HepG2 (cell line): ENCODE measurements around the gene NPSR1. TPM values are rescaled to one million over a fixed set of nuclear protein-coding genes. Genes with fewer than 3 reads are reported as not detected.

Experiments
- ATAC-seq: fragments of 200-7000 bp; cut with Tn5 transposase; 3 replicates; pipeline ENCODE4 v1.9.1; 2020; ENCODE audit warnings: mild to moderate bottlenecking, moderate library complexity
- BruUV-seq: library from RNA; stranded (reverse); fragments of 400-500 nt; replicated peaks from 2 replicates; lab custom pipeline; 2021; lab: Mats Ljungman, UMichigan
- CTCF ChIA-PET: fragments of 300-600 bp; formaldehyde crosslinking; extraction: SDS; loops from one replicate; lab custom pipeline; 2021; ENCODE audit warnings: low total read pairs, inconsistent platforms, low intra/inter-chr PET ratio; lab: Yijun Ruan, JAX
- POLR2A ChIA-PET: fragments of 350-600 bp; sonication (Branson Sonifier 250); formaldehyde crosslinking; loops from one replicate; lab custom pipeline; 2020; ENCODE audit warnings: antibody characterized with exemption, inconsistent platforms; lab: Yijun Ruan, JAX
- DNase-seq: peaks from one replicate; pipeline ENCODE4 v3.0.0-alpha.2; 2015; ENCODE audit warnings: low spot score
- FAIRE-seq: peaks from 3 replicates; lab custom pipeline; 2011; peaks lifted over from hg19 to GRCh38; lab: Jason Lieb, UNC
- H2AFZ ChIP-seq: one replicate; pipeline ENCODE4 v1.6.1; 2011; ENCODE audit warnings: low read length, inconsistent platforms
- H3K27ac ChIP-seq: fragments of 300-600 bp; 3 replicates; pipeline ENCODE4 v1.8.0; 2011; ENCODE audit warnings: mixed run types, mild to moderate bottlenecking, mixed read lengths, low read length, inconsistent platforms; ENCODE audit not compliant: insufficient read depth; ENCODE audit errors: extremely low read length
- H3K27me3 ChIP-seq, 2 experiments: fragments of 200-600 bp in 1 of 2; 2 replicates in 1 of 2; 3 replicates in 1 of 2; pipeline versions ENCODE4 v1.6.0 to v1.8.0; 2011; ENCODE audit warnings: low read length in 2 of 2, mild to moderate bottlenecking in 2 of 2, moderate library complexity in 2 of 2, inconsistent platforms in 1 of 2; ENCODE audit not compliant: insufficient read depth in 2 of 2, control insufficient read depth in 1 of 2
- H3K36me3 ChIP-seq, 2 experiments: fragments of 200-600 bp in 1 of 2; replicated peaks in 1 of 2; 2 replicates in 1 of 2; 3 replicates in 1 of 2; pipeline versions ENCODE4 v1.5.1 to v1.8.0; 2011; ENCODE audit warnings: low read length in 2 of 2, inconsistent platforms in 1 of 2; ENCODE audit not compliant: insufficient read depth in 2 of 2, control insufficient read depth in 1 of 2
- H3K4me1 ChIP-seq: 2 replicates; pipeline ENCODE4 v1.5.1; 2012; ENCODE audit warnings: low read length, inconsistent platforms; ENCODE audit not compliant: insufficient read depth
- H3K4me2 ChIP-seq: 2 replicates; pipeline ENCODE4 v1.6.0; 2011; ENCODE audit warnings: low read depth, low read length, inconsistent platforms
- H3K4me3 ChIP-seq, 3 experiments: fragments of 200-600 bp in 1 of 3; sonication (generic), shearing (Covaris generic) in 1 of 3; replicated peaks in 1 of 3; 2 replicates each; pipeline ENCODE4 v1.5.1; 2011 to 2016; ENCODE audit warnings: low read length in 3 of 3, inconsistent platforms in 2 of 3, low read depth in 2 of 3, mild to moderate bottlenecking in 2 of 3, control low read depth in 1 of 3, mixed read lengths in 1 of 3; ENCODE audit not compliant: insufficient read depth in 1 of 3
- H3K79me2 ChIP-seq: one replicate; pipeline ENCODE4 v1.6.1; 2011; ENCODE audit warnings: low read length, inconsistent platforms; ENCODE audit not compliant: insufficient read depth
- H3K9ac ChIP-seq: 2 replicates; pipeline ENCODE4 v1.6.0; 2011; ENCODE audit warnings: mild to moderate bottlenecking, low read depth, low read length, inconsistent platforms; ENCODE audit not compliant: insufficient read depth
- H3K9me3 ChIP-seq: 2 replicates; pipeline ENCODE4 v1.5.1; 2012; ENCODE audit warnings: mild to moderate bottlenecking, low read length
- H4K20me1 ChIP-seq: 2 replicates; pipeline ENCODE4 v1.6.0; 2011; ENCODE audit warnings: inconsistent platforms, mild to moderate bottlenecking, low read length, moderate library complexity; ENCODE audit not compliant: insufficient read depth
- HNRNPL ChIP-seq: fragments of 200-400 bp; formaldehyde crosslinking; IDR thresholded peaks from 2 replicates; pipeline ENCODE4 v1.6.1; 2017; ENCODE audit warnings: mild to moderate bottlenecking, low read depth, low read length
- SIN3B ChIP-seq: fragments of 150-350 bp; IDR thresholded peaks from 2 replicates; pipeline ENCODE4 v1.6.1; 2014; ENCODE audit warnings: low read length
- SNAPC2 ChIP-seq: sonication (generic); formaldehyde crosslinking; IDR thresholded peaks from 2 replicates; pipeline ENCODE4 v1.8.1; 2022; ENCODE audit warnings: mild to moderate bottlenecking, missing genetic modification reagents
- U2AF2 ChIP-seq: fragments of 200-400 bp; formaldehyde crosslinking; IDR thresholded peaks from 2 replicates; pipeline ENCODE4 v1.6.1; 2017; ENCODE audit warnings: low read depth, mild to moderate bottlenecking, low read length
- ZNF343 ChIP-seq: sonication (generic); formaldehyde crosslinking; IDR thresholded peaks from 2 replicates; pipeline ENCODE4 v1.4.0; 2020; ENCODE audit warnings: mild to moderate bottlenecking, missing genetic modification reagents
- ZNF790 ChIP-seq: sonication (generic); formaldehyde crosslinking; IDR thresholded peaks from 2 replicates; pipeline ENCODE4 v1.8.0; 2022; ENCODE audit warnings: missing genetic modification reagents, mild to moderate bottlenecking, borderline replicate concordance
- ZNF816 ChIP-seq: sonication (generic); formaldehyde crosslinking; IDR thresholded peaks from 2 replicates; pipeline ENCODE4 v1.8.0; 2022; ENCODE audit warnings: missing genetic modification reagents, mild to moderate bottlenecking, borderline replicate concordance
- WGBS: methylation state at CpG from one replicate; pipeline ENCODE4 v1.1.6; 2017; ENCODE audit warnings: low lambda C conversion rate; 5-methylcytosine and 5-hydroxymethylcytosine counted together
- in situ Hi-C: cut with HindIII; loops from 2 replicates; pipeline ENCODE4 v1.10.0; 2017; ENCODE audit warnings: low pct_unique_long_range_greater_than_20kb; ENCODE audit not compliant: extremely low pct_ligation_motif_present
- intact Hi-C: fragments of 100-400 bp; cut with micrococcal nuclease; formaldehyde crosslinking; loops from one replicate; pipeline ENCODE4 v1.10.0; 2022; ENCODE audit not compliant: unreplicated experiment
- polyA plus RNA-seq, 8 experiments: library from polyadenylated mRNA; depleted of rRNA in 3 of 8; stranded (reverse) in 7 of 8; unstranded in 1 of 8; fragments of >200 nt; fragmentation: Illumina TruSeq in 4 of 8; extraction: Trizol in 4 of 8; gene quantifications; 2 replicates each; pipeline versions ENCODE4 v1.2.1 to v1.2.3, GENCODE V29; 2011 to 2016; ENCODE audit warnings: low read depth in 4 of 8, missing spikeins in 1 of 8, mixed read lengths in 1 of 8; ENCODE audit not compliant: insufficient read depth in 1 of 8
- total RNA-seq, 5 experiments: library from RNA; depleted of rRNA; stranded (reverse); fragments of >200 nt; fragmentation: Illumina TruSeq; extraction: Trizol; gene quantifications; 2 replicates each; pipeline ENCODE4 v1.2.3, GENCODE V29; 2016; ENCODE audit warnings: low read depth in 1 of 5
- TF ChIP-seq, protein P1 (sequence below): sonication (generic); formaldehyde crosslinking; IDR thresholded peaks from 2 replicates; pipeline ENCODE4 v1.4.0; 2020; ENCODE audit warnings: missing genetic modification reagents

The NPSR1 gene
- total and polyA plus RNA-seq, 2 of the 13 experiments (the other 11 are each of a cell fraction or from before 2014, with no cell fraction given), result not detected

DNA sequence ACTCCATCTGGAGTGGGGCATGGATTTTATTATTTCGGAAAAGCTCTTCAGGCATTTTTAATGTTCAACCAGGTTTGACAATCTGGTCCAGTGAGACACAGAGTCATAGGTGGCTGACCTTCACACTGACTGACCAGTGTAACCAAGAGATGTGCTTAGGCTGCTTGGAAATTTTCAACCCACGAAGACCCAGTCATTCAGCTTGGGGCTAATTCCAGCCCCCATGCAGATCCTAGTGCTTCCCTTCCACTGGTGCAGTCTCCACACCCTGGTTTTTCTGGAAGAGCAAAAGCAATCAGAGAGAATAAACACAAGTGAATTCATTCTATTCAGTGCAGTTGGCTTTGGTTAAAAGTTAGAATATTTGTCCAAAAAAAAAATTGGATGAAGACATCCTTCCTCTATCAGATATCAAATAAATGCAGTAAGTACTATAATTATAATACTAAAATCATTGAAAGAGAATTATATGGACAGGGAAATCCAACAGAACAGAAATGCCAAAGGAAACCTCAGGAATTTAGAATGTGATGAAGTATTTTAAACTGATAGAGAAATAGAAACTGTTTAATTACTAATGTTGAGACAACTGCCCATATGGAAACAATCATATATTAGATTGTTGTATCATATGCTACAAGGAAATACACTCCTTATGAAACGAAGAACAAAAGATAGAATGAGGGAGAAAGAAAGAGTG lies 178.0 kb downstream of the NPSR1 start (continued):
- TF ChIP-seq, protein P1, sequence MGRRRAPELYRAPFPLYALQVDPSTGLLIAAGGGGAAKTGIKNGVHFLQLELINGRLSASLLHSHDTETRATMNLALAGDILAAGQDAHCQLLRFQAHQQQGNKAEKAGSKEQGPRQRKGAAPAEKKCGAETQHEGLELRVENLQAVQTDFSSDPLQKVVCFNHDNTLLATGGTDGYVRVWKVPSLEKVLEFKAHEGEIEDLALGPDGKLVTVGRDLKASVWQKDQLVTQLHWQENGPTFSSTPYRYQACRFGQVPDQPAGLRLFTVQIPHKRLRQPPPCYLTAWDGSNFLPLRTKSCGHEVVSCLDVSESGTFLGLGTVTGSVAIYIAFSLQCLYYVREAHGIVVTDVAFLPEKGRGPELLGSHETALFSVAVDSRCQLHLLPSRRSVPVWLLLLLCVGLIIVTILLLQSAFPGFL (CRISPR knock-in tag), result no peak
- TF ChIP-seq ZNF790 (CRISPR knock-in tag) (no peak), HNRNPL (no peak), SNAPC2 (CRISPR knock-in tag) (no peak), U2AF2 (no peak)

DNA sequence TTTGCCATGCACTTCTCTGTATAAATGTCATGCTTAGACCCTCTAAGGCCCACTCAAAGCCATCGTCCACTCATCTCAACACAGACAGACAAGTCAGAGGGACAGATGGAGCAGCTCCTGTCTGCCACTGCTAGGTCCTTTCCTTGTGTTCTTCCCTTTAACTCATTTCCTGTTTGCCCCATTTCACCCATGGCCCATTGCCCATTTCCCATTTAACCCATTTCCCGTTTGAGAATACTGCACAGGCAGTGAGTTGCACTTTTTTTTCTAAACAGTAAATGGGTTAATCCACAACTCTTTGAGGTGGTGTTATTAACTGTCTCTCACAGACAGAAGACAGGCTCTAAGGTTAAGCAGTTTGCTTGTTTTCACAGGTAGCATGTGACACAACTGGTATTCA lies 179.3 kb downstream of the NPSR1 start:
- ChIA-PET POLR2A (no interaction called here), CTCF (no interaction called here)
- no peak overlapping the region for H3K9ac ChIP-seq
- H3K27ac ChIP-seq, result no peak overlapping the region
- H2AFZ ChIP-seq, result no peak overlapping the region
- H3K36me3 ChIP-seq, result no peaks in the 10 kb centered on the region
- H3K27me3 ChIP-seq, result peaks cover 0 to 11% of the 10 kb centered on the region in 2 experiments; a peak in 2 of 5 replicates
- in situ Hi-C loops, result no loop called here
- no peaks in the 10 kb centered on the region for H4K20me1 ChIP-seq
- no TSS peak for BruUV-seq
- H3K4me1 ChIP-seq, result peaks cover 11% of the 10 kb centered on the region; the same call in 1 of the 2 replicates
- no peaks in the 10 kb centered on the region for H3K9me3 ChIP-seq
- intact Hi-C loops, result no loop called here
- no peak for FAIRE-seq
- no peak for DNase-seq
- 31% methylated on average over 2 of the region's 2 CpGs for WGBS
- TF ChIP-seq ZNF816 (CRISPR knock-in tag) (no peak), ZNF343 (CRISPR knock-in tag) (no peak), SIN3B (no peak)
- no peaks in the 10 kb centered on the region for H3K79me2 ChIP-seq
- H3K4me2 ChIP-seq, result no peak overlapping the region
- no peak overlapping the region for H3K4me3 ChIP-seq
- no peak for ATAC-seq
